ELR (cell line): ENCODE data around the gene AXIN1.
"Not testable (repeated sequence)": the region's sequence is repeated elsewhere in the genome, so short reads cannot be mapped to it uniquely, and the experiment has no call there.

Experiments used
- DNase-seq: peaks from one replicate; pipeline ENCODE4 v3.0.0-alpha.2; 2015; ENCODE audit warnings: low read depth

Gene AXIN1

GRCh38 chr16:369866-370436 is 17.4 kb upstream of the AXIN1 start:
- DNase-seq, result peak; percentile 34

GRCh38 chr16:369275-369865 is 16.8 kb upstream of the AXIN1 start:
- DNase-seq, result no peak

GRCh38 chr16:368388-369158 is 16.1 kb upstream of the AXIN1 start:
- DNase-seq, result no peak

- DNase-seq, result no peak
Measured at GRCh38 chr16:367333-367903, 14.9 kb upstream of the AXIN1 start.

- no peak for DNase-seq
Measured at GRCh38 chr16:366476-366875, 14.0 kb upstream of the AXIN1 start.

GRCh38 chr16:364595-365491 is 12.3 kb upstream of the AXIN1 start:
- DNase-seq, result no peak

GRCh38 chr16:363766-364490 is 11.4 kb upstream of the AXIN1 start:
- DNase-seq, result no peak

- DNase-seq, result no peak
Measured at GRCh38 chr16:363110-363765, 10.7 kb upstream of the AXIN1 start.

- DNase-seq, result not testable (repeated sequence)
Measured at GRCh38 chr16:362702-362999, 10.1 kb upstream of the AXIN1 start.

GRCh38 chr16:361872-362701 is 9.6 kb upstream of the AXIN1 start:
- DNase-seq, result peak; percentile 85

- no peak for DNase-seq
Measured at GRCh38 chr16:361341-361871, 8.9 kb upstream of the AXIN1 start.

- DNase-seq, result no peak
Measured at GRCh38 chr16:360698-361336, 8.3 kb upstream of the AXIN1 start.

- DNase-seq, result no peak
Measured at GRCh38 chr16:359871-360697, 7.6 kb upstream of the AXIN1 start.

GRCh38 chr16:359067-359763 is 6.7 kb upstream of the AXIN1 start:
- DNase-seq, result no peak

- no peak for DNase-seq
Measured at GRCh38 chr16:356741-357140, 4.2 kb upstream of the AXIN1 start.

- no peak for DNase-seq
Measured at GRCh38 chr16:354971-355461, 2.5 kb upstream of the AXIN1 start.

- no peak for DNase-seq
Measured at GRCh38 chr16:354291-354881, 1.9 kb upstream of the AXIN1 start.
